GM04503 (cell line): ENCODE measurements around the gene SPOCD1.

Experiments used
- DNase-seq: peaks from one replicate; pipeline ENCODE4 v3.0.0-alpha.2; 2012; ENCODE audit warnings: low read depth

Gene SPOCD1

GRCh38 chr1:31799895-31800673, 15.7 kb downstream of the SPOCD1 start:
- no peak for DNase-seq

- DNase-seq = no peak
Measured at GRCh38 chr1:31799196-31799894, 16.5 kb downstream of the SPOCD1 start.

- peak; percentile 87 for DNase-seq
Measured at GRCh38 chr1:31798433-31799195, 17.2 kb downstream of the SPOCD1 start.

GRCh38 chr1:31798086-31798432, 17.8 kb downstream of the SPOCD1 start:
- no peak for DNase-seq

GRCh38 chr1:31797216-31797615, 18.6 kb downstream of the SPOCD1 start:
- DNase-seq = no peak

- DNase-seq = no peak
Measured at GRCh38 chr1:31796707-31797106, 19.1 kb downstream of the SPOCD1 start.

GRCh38 chr1:31795801-31796621, 19.8 kb downstream of the SPOCD1 start:
- no peak for DNase-seq

GRCh38 chr1:31795096-31795675, 20.6 kb downstream of the SPOCD1 start:
- no peak for DNase-seq

- DNase-seq = no peak
Measured at GRCh38 chr1:31793586-31794285, 22.1 kb downstream of the SPOCD1 start.

- no peak for DNase-seq
Measured at GRCh38 chr1:31793086-31793485, 22.7 kb downstream of the SPOCD1 start.

GRCh38 chr1:31792541-31792940, 23.3 kb downstream of the SPOCD1 start:
- DNase-seq = no peak

- DNase-seq = no peak
Measured at GRCh38 chr1:31792116-31792515, 23.7 kb downstream of the SPOCD1 start.

GRCh38 chr1:31791131-31791858, 24.5 kb downstream of the SPOCD1 start:
- DNase-seq = no peak

GRCh38 chr1:31790641-31791091, 25.2 kb downstream of the SPOCD1 start:
- no peak for DNase-seq

- no peak for DNase-seq
Measured at GRCh38 chr1:31790140-31790539, 25.7 kb downstream of the SPOCD1 start.

GRCh38 chr1:31789259-31790065, 26.4 kb downstream of the SPOCD1 start:
- DNase-seq = no peak

- no peak for DNase-seq
Measured at GRCh38 chr1:31788825-31789256, 27.0 kb downstream of the SPOCD1 start.

- DNase-seq = no peak
Measured at GRCh38 chr1:31788138-31788824, 27.5 kb downstream of the SPOCD1 start.

GRCh38 chr1:31787786-31788137, 28.1 kb downstream of the SPOCD1 start:
- DNase-seq = no peak
